T-cell (primary cell): ENCODE measurements around the gene EIF4EBP3. TPM values are rescaled to one million over a fixed set of nuclear protein-coding genes. Genes with fewer than 3 reads are reported as not detected.
"Not testable (repeated sequence)": the region's sequence is repeated elsewhere in the genome, so short reads cannot be mapped to it uniquely, and the experiment has no call there.

Experiments
- ATAC-seq, 4 experiments: fragments of 200-7000 bp in 3 of 4; fragments of 150-1000 bp in 1 of 4; cut with Tn5 transposase; replicated peaks in 1 of 4; 1 replicate in 3 of 4; 2 replicates in 1 of 4; pipeline ENCODE4 v1.10.0; 2021; ENCODE audit warnings: moderate library complexity in 3 of 4, mild to moderate bottlenecking in 2 of 4, moderate number of reproducible peaks in 1 of 4
- CTCF ChIA-PET, 2 donors: fragments of 300-600 bp; sonication (Branson Sonifier 250); formaldehyde crosslinking; loops; one replicate each; lab custom pipeline; 2022; ENCODE audit warnings: antibody characterized with exemption in 2 of 2; lab: Charles Lee
- POLR2A ChIA-PET, 2 donors: fragments of 300-600 bp; sonication (Branson Sonifier 250); formaldehyde crosslinking; loops; one replicate each; lab custom pipeline; 2022; ENCODE audit warnings: antibody characterized with exemption in 2 of 2; lab: Charles Lee
- DNase-seq, 35 experiments: peaks; one replicate each; pipeline versions ENCODE4 v3.0.0 to v3.0.0-alpha.2; 2013 to 2023
- H3K27ac ChIP-seq: one replicate; pipeline ENCODE4 v1.5.1; 2013; ENCODE audit warnings: low read length
- H3K27me3 ChIP-seq, 2 experiments: replicated peaks in 1 of 2; 1 replicate in 1 of 2; 2 replicates in 1 of 2; pipeline versions ENCODE4 v1.6.1 to v1.7.0; 2013; ENCODE audit warnings: low read length in 1 of 2, mixed read lengths in 1 of 2; ENCODE audit not compliant: control insufficient read depth in 2 of 2, insufficient read depth in 2 of 2; ENCODE audit errors: extremely low read depth in 1 of 2
- H3K36me3 ChIP-seq, 2 donors: 1 replicate in 1 of 2; 2 replicates in 1 of 2; pipeline versions ENCODE4 v1.6.1 to v1.7.0; 2013; ENCODE audit warnings: low read length in 1 of 2; ENCODE audit not compliant: control insufficient read depth in 2 of 2, insufficient read depth in 1 of 2; ENCODE audit errors: extremely low read depth in 1 of 2
- H3K4me1 ChIP-seq, 2 experiments: 1 replicate in 1 of 2; 2 replicates in 1 of 2; pipeline versions ENCODE4 v1.6.1 to v1.7.0; 2013; ENCODE audit warnings: low read length in 2 of 2, mixed read lengths in 1 of 2; ENCODE audit not compliant: insufficient read depth in 2 of 2, control insufficient read depth in 1 of 2; ENCODE audit errors: extremely low read depth in 1 of 2
- H3K4me3 ChIP-seq, 2 donors: 1 replicate in 1 of 2; 2 replicates in 1 of 2; pipeline versions ENCODE4 v1.5.1 to v1.7.0; 2013; ENCODE audit warnings: mild to moderate bottlenecking in 2 of 2, low read length in 1 of 2, moderate library complexity in 1 of 2; ENCODE audit not compliant: control insufficient read depth in 1 of 2; ENCODE audit errors: extremely low read depth in 1 of 2
- H3K9me3 ChIP-seq: 2 replicates; pipeline ENCODE4 v1.7.0; 2013
- H3K27ac Mint-ChIP-seq, 2 donors: one replicate each; pipeline ENCODE4 v1.8.0; 2020 to 2021; ENCODE audit warnings: mild to moderate bottlenecking in 2 of 2, mixed read lengths in 2 of 2
- H3K27me3 Mint-ChIP-seq, 2 donors: one replicate each; pipeline ENCODE4 v1.8.0; 2021 to 2022; ENCODE audit warnings: mixed read lengths in 2 of 2
- H3K36me3 Mint-ChIP-seq: one replicate; pipeline ENCODE4 v1.8.0; 2021; ENCODE audit warnings: mixed read lengths
- H3K4me1 Mint-ChIP-seq, 3 donors: one replicate each; pipeline ENCODE4 v1.8.0; 2020 to 2022; ENCODE audit warnings: mixed read lengths in 3 of 3, mild to moderate bottlenecking in 1 of 3
- H3K4me3 Mint-ChIP-seq, 3 donors: one replicate each; pipeline ENCODE4 v1.8.0; 2020 to 2022; ENCODE audit warnings: mild to moderate bottlenecking in 3 of 3, mixed read lengths in 3 of 3, moderate library complexity in 3 of 3
- H3K9me3 Mint-ChIP-seq, 3 donors: one replicate each; pipeline ENCODE4 v1.8.0; 2020 to 2022; ENCODE audit warnings: mixed read lengths in 3 of 3
- WGBS: methylation state at CpG from one replicate; pipeline ENCODE4 v1.1.5; 2013; ENCODE audit warnings: missing lambda C conversion rate; ENCODE audit not compliant: insufficient coverage; 5-methylcytosine and 5-hydroxymethylcytosine counted together
- total RNA-seq, 35 experiments: library from RNA in 6 of 35; stranded (reverse) in 6 of 35; fragments of 120-200 nt in 1 of 35; gene quantifications; one replicate each; pipeline versions ENCODE4 v1.2.1 to v1.2.4 and lab custom pipeline; 2013 to 2026

The EIF4EBP3 gene
- total RNA-seq, 5 donors from 2014 or later (not counting 1 experiment from before 2014, with no cell fraction given) = 10.6 to 23.6 (median 20.4) TPM

DNA sequence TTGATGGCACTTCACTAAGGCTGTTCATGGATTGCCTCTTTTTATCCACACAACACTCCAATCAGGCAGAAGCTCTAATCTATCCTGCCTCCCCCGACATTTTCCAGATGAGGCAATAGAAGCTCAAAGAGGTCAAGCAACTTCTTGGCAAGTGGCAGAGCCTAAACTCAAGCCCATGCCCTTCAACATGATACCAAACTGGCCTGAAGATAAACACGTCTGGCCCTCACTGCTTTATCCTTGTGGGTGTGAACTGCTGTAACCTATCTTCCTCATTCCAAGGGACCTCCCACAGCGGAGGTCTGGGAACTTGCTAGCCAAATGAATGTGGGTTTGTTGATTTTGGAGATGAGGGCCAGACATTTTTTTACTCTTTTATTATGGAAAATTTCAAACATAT, 26.7 kb downstream of the EIF4EBP3 start:
- ATAC-seq (no peak), DNase-seq (no peak)
- Histone ChIP-seq H3K9me3 (no peaks in the 10 kb centered on the region), H3K36me3 (peaks cover 0 to 13% of the 10 kb centered on the region in 2 donors), H3K27ac (no peak overlapping the region), H3K27me3 (peaks cover 0 to 2% of the 10 kb centered on the region in 2 experiments), H3K4me3 (no peak overlapping the region), H3K4me1 (peaks cover 0 to 9% of the 10 kb centered on the region in 2 experiments)
- ChIA-PET CTCF (no interaction called here), POLR2A (no interaction called here)
- WGBS = 88% methylated on average over 1 of the region's 3 CpGs
- Mint-ChIP-seq H3K27me3 (no peaks in the 10 kb centered on the region), H3K36me3 (peaks cover 12% of the 10 kb centered on the region), H3K4me3 (no peak overlapping the region), H3K4me1 (peaks cover 9 to 25% (median 18%) of the 10 kb centered on the region in 3 donors), H3K9me3 (no peaks in the 10 kb centered on the region), H3K27ac (no peak overlapping the region)

DNA sequence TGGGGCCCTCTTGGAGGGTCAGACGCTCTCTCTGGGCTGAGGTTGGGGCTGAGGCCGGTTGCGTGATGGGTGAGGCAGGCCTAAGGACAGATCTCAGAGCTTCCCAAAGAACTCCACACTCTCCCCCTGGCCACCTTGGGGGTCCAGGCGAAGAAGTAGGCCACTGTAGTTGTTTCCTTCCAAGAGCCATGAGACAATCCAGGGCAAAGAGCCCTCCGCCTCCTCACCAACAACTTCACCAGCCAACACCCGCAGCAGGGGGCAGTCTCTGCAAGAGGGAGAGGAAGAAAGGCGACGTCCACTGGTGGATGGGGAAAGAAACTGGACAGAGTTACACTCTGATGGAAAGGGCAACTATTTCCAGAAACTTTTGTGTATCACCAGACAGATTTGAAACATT, 27.8 kb downstream of the EIF4EBP3 start:
- Histone ChIP-seq H3K4me3 (no peak overlapping the region), H3K9me3 (no peaks in the 10 kb centered on the region), H3K27ac (no peak overlapping the region), H3K27me3 (peaks cover 0 to 2% of the 10 kb centered on the region in 2 experiments), H3K4me1 (no peaks in the 10 kb centered on the region), H3K36me3 (peaks cover 0 to 6% of the 10 kb centered on the region in 2 donors)
- Mint-ChIP-seq H3K4me1 (peaks cover 3 to 14% (median 7%) of the 10 kb centered on the region in 3 donors), H3K36me3 (peaks cover 10% of the 10 kb centered on the region), H3K4me3 (no peak overlapping the region), H3K9me3 (no peaks in the 10 kb centered on the region), H3K27ac (no peak overlapping the region), H3K27me3 (peaks cover 0 to 2% of the 10 kb centered on the region in 2 donors)
- DNase-seq (peak in 1 of 35 experiments; percentile 12), ATAC-seq (no peak)
- ChIA-PET CTCF (no interaction called here), POLR2A (no interaction called here)
- 100% methylated on average over 2 of the region's 8 CpGs for WGBS

GRCh38 chr5:140576776-140577201, 29.3 kb downstream of the EIF4EBP3 start:
- no peak overlapping the region for H3K4me3 Mint-ChIP-seq
- Histone ChIP-seq H3K27me3 (peaks cover 0 to 2% of the 10 kb centered on the region in 2 experiments), H3K36me3 (no peaks in the 10 kb centered on the region), H3K4me1 (no peaks in the 10 kb centered on the region), H3K9me3 (no peaks in the 10 kb centered on the region), H3K4me3 (no peak overlapping the region), H3K27ac (no peak overlapping the region)
- H3K9me3 Mint-ChIP-seq = no peaks in the 10 kb centered on the region
- ChIA-PET CTCF (interaction anchor here (0.6 to 1.4 kb wide), 4 partner anchors 30 to 127 kb away, joined by 3 to 5 read pairs (median 3); no protein-coding TSS in a partner anchor), POLR2A (interaction anchor here in 1 of 2 donors (0.5 kb wide), 1 partner anchor 98 kb away, joined by 4 read pairs; no protein-coding TSS in a partner anchor)
- peaks cover 0 to 9% (median 6%) of the 10 kb centered on the region in 3 donors for H3K4me1 Mint-ChIP-seq
- ATAC-seq = peak; percentile 60 to 77 (median 64)
- peaks cover 0 to 8% of the 10 kb centered on the region in 2 donors for H3K27me3 Mint-ChIP-seq
- peak overlapping the region in 1 of 2 donors; percentile 16 for H3K27ac Mint-ChIP-seq
- H3K36me3 Mint-ChIP-seq = peaks cover 9% of the 10 kb centered on the region
- no peak for DNase-seq
- WGBS = no CpG with 5 or more reads among the region's 2 CpGs

DNA sequence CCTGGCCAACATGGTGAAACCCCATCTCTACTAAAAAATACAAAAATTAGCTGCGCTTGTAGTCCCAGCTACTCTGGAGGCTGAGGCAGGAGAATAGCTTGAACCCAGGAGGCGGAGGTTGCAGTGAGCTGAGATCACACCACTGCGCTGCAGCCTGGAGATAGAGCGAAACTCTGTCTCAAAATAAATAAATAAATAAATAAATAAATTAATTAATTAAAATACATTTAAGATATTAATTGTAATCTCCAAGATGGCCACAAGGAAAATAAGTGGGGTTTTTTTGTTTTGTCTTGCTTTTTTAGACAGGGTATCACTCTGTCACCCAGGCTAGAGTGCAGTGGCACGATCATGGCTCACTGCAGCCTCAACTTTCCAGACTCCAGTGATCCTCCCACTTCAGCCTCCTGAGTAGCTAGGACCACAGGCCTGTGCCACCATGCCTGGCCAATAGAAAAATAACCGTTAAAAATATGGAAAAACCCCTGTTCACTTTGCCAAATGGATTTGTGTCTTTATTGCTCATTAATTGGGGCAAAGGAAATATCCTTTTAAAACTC, 31.8 kb downstream of the EIF4EBP3 start:
- H3K4me3 ChIP-seq, H3K4me3 Mint-ChIP-seq, CTCF ChIA-PET, H3K27ac ChIP-seq, DNase-seq, H3K9me3 Mint-ChIP-seq, H3K27me3 ChIP-seq, ATAC-seq, H3K36me3 ChIP-seq, H3K4me1 ChIP-seq, H3K36me3 Mint-ChIP-seq, H3K9me3 ChIP-seq, H3K4me1 Mint-ChIP-seq, H3K27ac Mint-ChIP-seq: not testable (repeated sequence)
- POLR2A ChIA-PET = interaction anchor here in 1 of 2 donors (0.5 kb wide), 1 partner anchor 55 kb away, joined by 3 read pairs; no protein-coding TSS in a partner anchor
- H3K27me3 Mint-ChIP-seq = peaks cover 8 to 12% of the 10 kb centered on the region in 2 donors
- no CpG with 5 or more reads among the region's 6 CpGs for WGBS

DNA sequence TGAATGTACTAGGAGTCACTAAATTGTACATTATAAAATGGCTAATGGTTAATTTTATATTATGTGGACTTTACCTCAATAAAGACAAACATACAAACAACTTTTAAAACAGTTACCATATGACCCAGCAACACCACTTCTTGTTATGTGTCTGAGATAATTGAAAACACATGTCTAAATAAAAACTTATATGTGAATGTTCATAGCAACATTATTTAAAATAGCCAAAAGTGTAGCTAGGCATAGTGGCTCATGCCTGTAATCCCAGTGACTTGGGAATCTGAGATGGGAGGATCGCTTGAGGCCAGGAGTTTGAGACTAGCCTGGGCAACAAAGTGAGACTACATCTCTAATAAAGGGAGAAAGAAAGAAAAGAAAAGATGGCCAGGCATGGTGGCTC, 40.0 kb downstream of the EIF4EBP3 start:
- Mint-ChIP-seq H3K27me3 (peaks cover 4 to 8% of the 10 kb centered on the region in 2 donors), H3K36me3 (peaks cover 3% of the 10 kb centered on the region), H3K4me1 (no peaks in the 10 kb centered on the region), H3K4me3 (no peak overlapping the region), H3K27ac (no peak overlapping the region), H3K9me3 (peaks cover 0 to 9% (median 0%) of the 10 kb centered on the region in 3 donors)
- Histone ChIP-seq H3K4me1 (no peaks in the 10 kb centered on the region), H3K9me3 (no peaks in the 10 kb centered on the region), H3K27me3 (peaks cover 0 to 7% of the 10 kb centered on the region in 2 experiments), H3K27ac (no peak overlapping the region), H3K36me3 (no peaks in the 10 kb centered on the region), H3K4me3 (no peak overlapping the region)
- ATAC-seq = no peak
- ChIA-PET POLR2A (no interaction called here), CTCF (no interaction called here)
- DNase-seq = no peak
- no CpG with 5 or more reads among the region's 1 CpG for WGBS

GRCh38 chr5:140588311-140589070, 41.0 kb downstream of the EIF4EBP3 start:
- Histone ChIP-seq H3K9me3 (no peaks in the 10 kb centered on the region), H3K36me3 (no peaks in the 10 kb centered on the region), H3K4me3 (no peak overlapping the region), H3K27me3 (peaks cover 0 to 7% of the 10 kb centered on the region in 2 experiments), H3K27ac (no peak overlapping the region), H3K4me1 (no peaks in the 10 kb centered on the region)
- Mint-ChIP-seq H3K27me3 (peaks cover under 1 to 2% of the 10 kb centered on the region in 2 donors), H3K4me1 (no peaks in the 10 kb centered on the region), H3K36me3 (peaks cover 3% of the 10 kb centered on the region), H3K4me3 (no peak overlapping the region), H3K27ac (no peak overlapping the region), H3K9me3 (peaks cover 0 to 6% (median 0%) of the 10 kb centered on the region in 3 donors)
- CTCF ChIA-PET = no interaction called here
- POLR2A ChIA-PET = no interaction called here
- no peak for DNase-seq
- no CpG with 5 or more reads among the region's 5 CpGs for WGBS
- no peak for ATAC-seq
